GM18499 (cell line): ENCODE measurements around the gene HOXA10.

ENCODE experiments used
- ATAC-seq: cut with Tn5 transposase; IDR thresholded peaks from one replicate; pipeline ENCODE4 v1.9.1; 2021; ENCODE audit warnings: moderate number of reproducible peaks; ENCODE audit not compliant: insufficient read depth, unreplicated experiment

HOXA10 gene

DNA sequence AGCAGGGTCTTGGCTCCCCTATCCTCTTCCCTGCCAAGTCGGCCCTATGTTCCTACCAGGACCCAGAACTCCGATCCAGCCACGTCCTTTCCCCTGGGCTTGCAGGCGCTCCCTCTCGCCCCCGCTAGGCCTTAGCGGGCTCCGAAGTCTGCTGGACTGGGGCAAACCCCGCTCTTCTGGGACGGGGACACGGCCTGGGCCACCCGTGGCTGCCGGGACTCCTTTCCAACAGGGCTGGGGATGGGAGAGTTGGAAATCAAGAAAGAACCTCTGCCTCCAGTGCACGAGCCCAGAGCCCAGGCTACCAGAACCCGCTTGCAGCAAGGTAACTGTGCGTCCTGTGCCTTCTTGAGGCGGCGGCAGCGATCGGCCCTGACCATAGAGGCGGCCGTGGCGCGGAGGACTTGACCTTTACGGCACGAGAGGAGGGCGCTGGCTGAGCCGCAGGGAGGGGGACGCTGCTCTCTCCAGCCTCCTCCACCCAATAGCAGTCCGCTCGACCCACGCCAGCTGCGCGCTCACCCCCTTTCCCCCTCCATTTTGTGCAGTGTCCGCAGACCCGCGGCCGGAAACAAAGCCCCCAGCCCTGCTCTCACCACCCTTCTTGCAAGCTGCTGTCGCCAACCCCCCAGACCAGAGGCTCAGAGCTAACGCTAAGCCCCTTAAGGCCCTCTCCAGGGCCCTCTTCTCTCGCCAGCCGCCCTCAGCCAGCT lies 17.9 kb upstream of the HOXA10 start:
- ATAC-seq, result no peak

DNA sequence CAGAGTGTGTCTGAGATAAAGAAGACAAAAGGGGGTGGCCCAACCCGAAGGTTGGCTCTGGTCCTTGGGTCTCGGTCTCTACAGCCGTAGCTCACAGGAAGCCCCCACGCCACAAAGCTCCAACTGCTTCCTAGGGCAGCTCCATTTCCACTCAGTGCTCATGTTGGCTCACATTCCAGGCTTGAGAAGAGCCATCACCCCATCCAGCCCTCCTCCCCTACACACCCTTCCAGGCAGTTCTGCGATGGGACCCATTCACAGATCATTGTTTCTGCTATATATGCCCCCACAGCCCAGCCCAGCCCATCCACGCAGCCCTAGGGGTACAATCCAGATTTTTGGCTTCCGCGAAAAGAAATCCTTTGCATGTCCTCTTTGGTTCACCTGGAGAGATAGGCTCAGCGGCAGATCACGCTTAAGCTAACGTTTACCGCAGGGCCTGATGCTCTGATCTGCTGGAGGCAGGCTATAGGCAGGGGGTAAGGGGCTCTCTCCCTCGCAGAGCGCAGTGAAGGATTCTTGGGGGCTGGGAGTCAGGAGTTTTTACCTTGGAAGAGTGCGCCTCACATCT lies 17.1 kb upstream of the HOXA10 start:
- no peak for ATAC-seq

DNA sequence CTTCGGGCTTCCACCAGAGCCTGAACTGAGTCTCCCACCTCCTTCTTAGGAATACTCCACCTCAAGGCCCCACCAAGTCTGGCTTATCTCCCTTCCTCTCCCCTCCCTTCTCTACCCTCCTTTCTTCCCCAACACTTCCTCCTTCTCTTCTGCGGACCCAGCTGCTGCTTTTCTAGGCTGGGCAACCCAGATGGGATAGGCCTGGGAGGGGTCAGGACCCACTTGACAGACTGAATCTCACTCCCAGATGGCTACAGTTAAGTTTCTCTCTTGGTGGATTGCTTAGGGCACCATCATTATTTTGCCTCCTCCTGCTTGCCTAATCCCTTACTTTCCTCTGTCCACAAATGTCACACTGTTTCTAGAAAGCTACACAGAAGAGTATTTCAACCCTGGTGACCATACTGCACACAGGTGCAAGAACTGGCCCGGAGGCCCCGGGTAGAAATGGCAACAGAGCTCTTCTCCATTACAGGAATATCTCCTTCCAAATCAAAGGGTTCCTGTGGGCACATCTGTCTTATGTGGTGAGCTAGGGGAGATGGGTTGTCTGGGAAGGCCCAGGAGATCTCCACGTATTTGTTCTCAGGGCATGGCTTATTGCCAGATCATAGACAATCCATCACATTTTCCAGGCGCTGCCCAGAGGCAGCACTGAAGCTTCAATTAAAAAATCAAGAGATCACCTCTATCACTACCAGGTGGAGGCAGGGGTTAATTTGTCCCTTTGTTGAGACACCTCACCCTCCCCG lies 16.1 kb upstream of the HOXA10 start:
- no peak for ATAC-seq

DNA sequence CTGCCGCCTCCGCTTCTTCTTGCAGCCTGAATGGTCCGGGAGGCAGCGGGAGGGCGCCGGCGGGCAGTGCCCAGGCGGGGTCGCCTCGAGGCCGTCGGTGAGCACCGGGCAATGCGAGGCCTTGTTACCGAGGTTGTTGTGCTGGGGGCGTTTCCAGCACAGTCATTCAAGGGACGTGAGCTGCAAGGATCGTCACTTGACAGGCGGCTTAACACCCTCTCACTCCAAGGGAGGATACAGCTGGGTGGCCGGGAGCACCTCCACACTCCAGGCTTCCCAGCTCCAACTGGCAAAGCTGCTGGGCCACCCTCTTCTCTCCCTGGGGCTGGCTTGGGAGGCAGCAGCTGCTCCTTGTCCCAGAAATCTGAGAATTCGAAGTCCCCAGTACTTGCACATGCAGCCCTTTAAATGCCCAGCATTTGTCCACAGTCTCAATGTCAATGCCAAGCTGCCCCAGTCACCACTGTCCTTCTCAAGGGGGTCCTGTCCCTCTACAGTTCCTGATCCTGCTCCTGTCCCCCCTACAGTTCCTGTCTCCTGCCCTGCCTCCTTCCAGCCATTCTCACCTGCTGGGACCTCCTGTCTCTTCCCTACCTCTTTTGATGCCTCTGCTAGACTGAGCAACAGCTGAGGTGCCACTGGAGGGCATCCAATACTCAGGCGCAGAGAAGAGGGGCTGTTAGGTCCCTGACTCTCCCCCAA lies 15.3 kb upstream of the HOXA10 start:
- ATAC-seq, result no peak

DNA sequence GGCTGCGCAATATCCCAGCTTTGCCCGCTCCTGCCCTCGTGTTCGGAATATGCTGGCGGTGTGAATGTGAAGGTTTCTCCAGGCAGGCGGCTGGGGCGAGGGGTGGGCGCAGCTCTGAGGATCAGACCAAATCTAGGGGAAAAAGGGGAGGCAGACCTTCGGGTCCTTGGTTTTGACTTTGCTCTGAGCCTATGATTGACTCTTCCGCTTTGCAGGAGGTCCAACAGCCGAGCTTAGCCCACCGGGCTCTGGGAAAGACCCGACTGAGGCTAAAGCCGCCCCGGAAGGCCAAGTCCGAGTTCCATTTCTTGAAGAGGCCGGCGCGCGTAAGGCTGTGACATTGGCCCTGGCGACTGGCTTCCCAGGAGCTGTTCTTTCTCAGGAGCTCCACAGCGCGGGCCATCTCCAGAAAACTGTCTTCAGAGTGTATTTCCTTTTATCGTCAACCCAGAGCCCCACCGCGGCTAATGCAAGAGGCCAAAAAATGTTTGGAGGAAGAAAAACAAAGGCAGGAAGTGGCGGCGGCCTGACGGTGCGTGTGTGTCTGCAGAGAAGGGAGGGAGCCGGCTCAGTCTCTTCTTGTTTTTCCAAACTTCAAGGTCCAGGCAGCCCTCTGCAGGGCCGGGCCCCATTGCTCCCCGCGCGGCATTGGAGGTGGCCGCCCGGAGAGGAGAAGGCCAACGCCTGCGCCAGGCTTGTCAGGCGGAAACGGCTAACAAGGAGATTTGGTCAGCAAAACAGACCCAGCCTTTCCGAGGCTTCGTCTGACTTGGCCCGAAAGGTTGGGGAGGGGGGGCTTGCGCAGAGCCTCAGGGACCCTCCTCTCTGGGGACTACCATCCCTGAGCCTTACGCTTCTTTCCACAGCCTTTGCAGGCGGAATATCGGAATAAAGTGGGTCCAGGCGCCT lies 14.5 kb upstream of the HOXA10 start:
- ATAC-seq, result no peak

DNA sequence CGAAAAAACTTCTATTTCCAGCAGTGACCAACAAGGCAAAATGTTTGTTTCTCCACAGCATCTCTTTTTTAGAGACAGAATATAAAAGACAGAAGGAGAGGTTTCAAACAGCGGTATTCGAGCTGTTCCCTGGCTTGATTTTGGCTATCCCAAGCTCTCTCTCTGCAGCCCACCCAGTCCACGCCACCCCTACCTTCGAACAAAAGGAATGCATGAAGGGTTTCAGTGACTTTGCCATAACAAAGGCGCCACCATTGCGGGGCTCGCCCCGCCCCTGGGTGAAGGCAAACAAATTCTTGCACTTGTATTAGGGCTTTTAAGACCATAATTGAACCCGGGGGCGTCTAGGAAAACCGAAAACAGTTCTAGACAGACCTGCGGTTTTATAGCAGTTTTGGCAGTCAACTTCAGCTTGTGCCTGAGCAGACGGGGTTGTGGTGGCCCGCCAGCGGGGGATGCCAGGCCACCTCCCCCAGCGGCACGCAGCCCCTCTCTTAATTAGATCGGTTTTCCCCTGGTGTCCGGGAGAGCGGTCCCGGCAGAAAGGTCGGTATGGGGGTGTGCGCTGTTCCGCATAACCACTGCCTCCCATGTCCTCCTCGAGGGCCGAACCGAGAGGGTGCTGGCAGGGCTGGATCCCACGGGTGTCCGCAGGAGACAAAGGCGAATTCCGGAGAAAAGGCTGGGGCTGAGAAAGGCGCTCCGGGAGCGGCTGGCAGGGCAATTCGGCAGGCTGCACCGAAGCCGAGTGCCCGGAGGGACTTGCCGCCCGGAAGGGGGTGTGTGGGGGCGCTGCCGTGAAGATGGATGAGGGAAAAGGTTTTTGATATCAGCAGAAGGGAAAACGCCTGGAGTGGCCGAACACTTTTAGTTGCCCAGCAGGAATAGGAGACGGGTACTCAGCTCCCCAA lies 13.6 kb upstream of the HOXA10 start:
- ATAC-seq, result no peak

DNA sequence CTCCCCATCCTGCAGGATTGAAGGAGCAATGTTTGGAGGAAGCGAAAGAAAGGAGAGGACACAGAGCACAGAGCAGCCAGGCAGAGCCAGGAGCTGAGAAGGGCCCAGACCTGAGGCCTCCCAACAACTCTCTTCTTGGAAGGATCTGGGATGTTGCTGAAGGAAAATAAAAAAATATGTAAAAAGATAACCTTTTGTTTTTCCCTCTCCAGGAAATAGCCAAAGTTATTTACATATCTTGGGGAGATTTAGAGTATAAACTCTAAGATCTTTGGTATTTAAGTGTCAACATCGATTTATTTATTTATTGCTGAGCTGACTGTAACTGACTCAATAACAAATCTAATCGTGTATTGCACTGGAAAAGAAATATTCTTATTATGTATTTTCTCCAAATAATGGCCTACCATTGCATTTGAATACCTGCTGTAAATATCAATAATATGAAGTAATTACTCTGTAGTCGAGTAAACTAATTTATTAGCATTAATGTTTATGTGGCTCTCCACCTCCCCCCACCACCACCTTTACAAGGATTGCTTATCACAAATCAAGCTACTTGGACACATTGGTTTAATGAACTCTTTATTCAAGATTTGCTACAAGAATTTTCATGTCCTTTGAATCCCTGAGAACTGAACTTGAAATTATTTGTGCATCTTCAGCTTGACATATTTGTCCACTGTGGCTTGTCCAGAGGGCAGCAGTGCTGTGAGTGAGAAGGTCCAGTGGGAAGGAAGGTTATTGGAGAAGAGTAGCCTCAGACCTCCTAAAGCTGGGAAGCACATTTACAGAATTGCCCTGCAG lies 12.8 kb upstream of the HOXA10 start:
- no peak for ATAC-seq

DNA sequence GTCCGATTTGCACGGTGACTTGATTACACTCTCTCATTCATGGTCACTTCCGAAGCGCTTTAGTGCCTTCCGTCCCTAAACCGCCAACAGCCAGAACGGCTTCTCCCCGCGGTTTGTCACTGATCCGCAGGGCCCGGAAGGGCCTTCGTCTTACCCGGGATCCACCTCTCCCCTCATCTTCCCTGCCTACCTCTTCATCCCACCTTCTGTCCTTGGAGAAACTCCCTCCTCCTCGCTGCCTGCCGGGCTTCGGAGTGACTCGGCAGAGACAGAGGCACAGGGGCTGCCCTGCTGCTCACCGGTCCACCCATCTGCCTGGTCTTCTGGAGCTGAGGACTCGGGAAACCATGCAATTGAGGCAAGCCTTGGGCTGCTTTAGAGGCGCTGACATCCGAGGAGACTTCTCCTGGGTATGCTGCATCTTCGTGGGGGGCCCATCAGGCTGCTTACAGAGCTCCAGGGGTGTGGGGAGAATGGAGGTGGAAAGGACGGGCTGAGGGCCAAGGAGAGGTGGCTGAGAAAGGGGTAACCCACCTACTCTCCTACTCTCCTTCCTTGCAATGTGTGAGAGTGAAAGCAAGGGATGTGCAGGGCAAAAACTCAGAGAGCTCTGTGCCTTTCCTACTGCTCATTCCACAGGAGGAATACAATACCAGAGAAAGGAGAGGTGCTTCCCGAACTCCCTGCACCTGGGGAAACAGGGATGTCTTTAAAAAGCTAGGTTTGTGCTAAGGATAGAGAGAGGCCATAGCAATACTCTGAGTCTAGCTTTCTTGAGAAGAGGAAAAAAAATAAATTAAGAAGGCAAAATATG lies 11.9 kb upstream of the HOXA10 start:
- no peak for ATAC-seq

DNA sequence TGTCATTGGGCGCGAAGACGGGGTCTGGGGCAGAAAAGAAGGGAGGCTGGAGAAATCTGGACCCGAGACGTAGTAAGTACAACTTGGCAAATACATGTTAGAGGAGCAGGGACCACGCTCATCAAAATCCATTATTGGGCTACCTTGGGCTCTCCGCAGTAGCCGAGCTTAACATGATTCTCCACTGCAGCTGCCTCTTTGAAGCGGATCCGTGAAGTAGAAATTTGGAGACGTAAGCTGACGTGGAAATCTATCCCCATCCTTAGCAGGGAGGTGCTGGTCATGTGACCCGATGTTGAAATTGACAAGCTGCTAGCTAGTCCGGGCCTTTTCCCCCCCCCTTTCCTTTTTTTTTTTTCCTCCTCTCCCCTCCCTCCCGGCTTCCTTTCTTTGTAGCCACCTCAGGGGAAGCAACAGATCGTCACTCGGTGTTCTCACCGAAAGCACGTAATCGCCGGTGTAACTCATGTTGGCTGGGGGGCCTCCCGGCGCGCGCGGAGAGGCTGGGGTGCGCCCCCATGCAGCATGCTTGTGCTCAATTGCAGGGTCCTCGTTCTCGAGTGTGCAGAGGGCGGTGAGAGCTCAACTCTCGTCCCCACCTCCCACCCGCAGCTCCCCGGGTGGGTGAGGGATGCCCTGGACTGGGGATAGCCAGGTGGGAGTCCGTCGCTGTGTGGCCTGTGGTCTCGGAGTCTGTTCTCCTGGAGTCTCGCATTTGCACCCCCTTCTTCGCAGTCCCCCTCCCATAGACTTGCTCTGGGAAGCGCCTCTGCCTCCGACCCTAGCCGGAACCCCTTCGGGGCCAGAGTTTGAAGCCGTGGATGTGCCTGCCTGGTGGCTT lies 11.1 kb upstream of the HOXA10 start, which contains the start of gene HOXA11:
Gene HOXA11 (minus strand): TSS at position 220 of the 841 bp plus-strand sequence. CDS start 88 bp downstream, at position 132.
- no peak for ATAC-seq

DNA sequence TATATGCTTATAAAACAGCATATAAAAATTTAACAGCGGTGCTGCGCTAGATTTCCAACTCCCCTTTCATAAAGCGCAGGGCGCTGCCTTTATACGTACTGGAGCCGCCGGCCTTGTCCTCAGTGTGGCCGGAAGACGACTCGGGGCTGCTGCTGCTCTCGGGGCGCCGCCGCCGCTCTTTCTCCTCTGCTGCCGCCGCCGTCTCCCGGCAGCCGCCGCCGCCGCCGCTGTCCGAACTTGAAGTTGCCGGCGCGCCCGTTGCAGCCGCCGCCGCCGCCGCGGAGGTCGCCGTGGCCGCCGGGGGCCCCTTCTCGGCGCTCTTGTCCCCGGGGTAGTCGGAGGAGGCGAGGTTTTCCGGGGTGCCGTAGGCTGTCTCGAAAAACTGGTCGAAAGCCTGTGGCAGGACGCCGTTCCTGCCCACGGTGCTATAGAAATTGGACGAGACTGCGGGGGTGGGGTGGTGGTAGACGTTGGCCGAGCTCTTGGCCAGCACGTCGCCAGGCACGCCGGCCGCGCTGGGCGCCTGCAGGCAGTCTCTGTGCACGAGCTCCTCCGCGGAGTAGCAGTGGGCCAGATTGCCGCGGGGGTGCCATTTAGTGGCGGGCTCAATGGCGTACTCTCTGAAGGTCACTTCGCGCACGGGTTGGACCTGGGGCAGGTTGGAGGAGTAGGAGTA lies 10.4 kb upstream of the HOXA10 start:
- ATAC-seq, result no peak

DNA sequence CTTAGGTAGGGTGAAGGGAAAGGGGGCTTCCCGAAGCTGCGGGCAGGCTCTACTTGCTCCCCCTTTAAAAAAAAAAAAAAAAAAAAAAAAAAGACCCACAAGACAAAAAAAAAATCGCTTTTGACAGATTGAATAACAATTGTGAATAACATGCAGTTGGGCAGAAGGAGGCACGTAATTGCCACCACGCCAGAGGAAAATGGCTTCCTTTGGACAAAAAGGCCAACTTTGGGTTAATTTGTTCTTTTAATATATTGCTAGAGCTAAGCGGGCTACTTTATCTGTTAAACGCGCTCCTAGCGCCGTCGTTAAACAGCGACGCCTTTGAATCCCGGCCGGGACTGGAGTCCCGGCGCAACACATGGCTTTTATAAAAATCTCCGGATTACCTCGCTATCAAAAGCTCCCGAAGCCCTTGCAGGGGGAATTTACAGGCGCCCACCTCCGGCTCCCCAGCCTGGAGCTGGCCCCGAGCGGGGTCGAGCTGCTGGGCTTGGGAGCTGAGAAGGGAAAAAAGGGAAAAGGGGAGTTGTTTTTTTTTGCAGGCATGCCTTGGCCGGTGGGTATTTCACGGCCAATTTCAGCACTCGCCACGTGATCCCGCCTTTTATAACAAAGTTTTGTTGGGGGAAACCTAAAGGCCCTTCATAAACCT lies 9.7 kb upstream of the HOXA10 start:
- ATAC-seq, result no peak

DNA sequence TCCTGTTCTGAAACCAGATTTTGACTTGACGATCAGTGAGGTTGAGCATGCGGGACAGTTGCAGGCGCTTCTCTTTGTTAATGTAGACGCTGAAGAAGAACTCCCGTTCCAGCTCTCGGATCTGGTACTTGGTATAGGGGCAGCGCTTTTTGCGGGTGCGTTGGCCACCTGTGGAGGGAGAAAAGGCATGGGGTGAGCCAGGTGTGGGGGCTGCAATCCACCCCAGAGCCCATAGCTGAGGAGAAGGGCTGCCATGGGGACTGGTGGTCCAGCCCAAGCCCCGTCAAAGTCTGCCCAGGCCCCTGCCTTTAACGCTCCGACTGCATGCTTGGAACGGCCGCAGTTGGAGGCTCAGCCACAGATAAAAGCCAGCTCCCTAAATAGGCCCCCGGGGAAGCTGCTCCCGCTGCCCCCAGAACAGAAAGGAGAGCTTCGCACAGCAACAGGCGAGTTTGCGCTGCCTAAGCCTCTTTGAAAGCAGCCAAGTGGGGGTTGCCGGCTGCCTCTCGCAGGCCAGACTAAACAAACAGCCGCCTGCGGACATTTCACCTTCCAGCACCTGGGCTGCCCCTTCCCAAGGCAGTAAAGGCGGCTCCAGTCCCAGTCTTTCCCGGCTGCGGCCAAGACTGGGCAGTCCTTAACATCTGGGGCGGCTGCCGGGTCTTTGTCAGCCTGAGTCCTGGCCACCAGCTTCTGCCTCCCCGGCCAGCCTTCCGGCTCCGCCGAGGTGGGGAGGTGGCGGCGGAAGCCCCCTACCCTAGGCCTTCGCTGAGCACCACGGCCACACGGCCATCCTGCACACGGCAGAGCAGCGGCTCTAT lies 9.0 kb upstream of the HOXA10 start:
- no peak for ATAC-seq

DNA sequence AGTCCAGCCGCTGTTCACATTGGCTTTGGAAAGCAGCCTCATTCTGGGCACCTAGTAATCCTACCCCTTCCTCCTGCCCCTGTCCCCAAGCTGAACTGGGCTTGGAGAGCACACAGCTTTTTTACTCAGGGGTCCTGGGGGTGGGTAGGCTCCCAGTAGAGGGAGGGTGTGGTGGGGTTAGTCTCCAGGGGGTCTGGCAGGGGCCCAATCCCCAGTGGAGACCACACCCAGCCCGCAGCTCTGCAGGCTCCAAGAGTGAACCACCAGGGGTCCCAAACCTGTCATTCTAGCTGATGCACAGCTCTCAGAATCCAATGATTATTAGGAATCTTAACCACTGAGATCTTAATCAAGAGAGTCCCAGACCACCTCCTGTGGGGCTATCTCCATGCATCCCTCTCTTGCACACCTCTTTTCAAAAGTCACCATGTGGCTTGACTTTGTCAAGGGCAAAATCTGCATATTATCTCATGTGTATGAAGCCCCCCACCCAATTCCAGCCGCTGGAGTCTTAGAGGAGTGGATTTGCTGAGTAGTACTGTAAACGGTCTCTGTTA lies 8.2 kb upstream of the HOXA10 start:
- ATAC-seq, result no peak

DNA sequence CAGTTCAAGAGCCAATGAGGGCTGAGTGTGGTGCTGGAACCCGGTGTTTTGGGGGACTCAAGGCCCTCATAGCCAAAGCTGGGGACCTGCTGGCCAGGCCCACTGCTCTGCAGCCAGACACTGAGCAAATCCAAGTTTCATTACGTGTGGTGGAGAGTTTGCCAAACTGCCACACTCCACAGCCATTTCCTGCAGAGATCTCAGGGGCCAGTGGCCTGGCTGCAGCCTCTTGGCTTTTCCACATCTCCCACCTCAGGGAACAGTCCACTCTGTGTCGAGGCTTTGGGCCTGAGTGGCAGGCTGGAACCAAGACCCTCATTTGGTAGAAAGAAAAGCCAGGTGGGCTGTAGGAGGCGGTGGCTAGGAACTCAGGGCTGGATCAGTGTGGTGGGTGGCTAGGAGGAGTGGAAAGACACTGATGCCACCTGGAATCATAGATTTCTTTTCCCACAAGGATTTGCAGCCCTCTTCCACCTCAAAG lies 7.7 kb upstream of the HOXA10 start:
- ATAC-seq, result no peak
